Spleen (tissue), 11 donors: ENCODE measurements around the gene ZNF862. TPM values are rescaled to one million over a fixed set of nuclear protein-coding genes. Genes with fewer than 3 reads are reported as not detected.
"Not testable (repeated sequence)": the region's sequence is repeated elsewhere in the genome, so short reads cannot be mapped to it uniquely, and the experiment has no call there.

Source experiments
- DNase-seq: peaks from one replicate; pipeline ENCODE4 v3.0.0-alpha.2; 2020
- H3K27ac ChIP-seq, 8 donors: fragments of 200-600 bp; sonication (generic) in 7 of 8; 1 replicate in 4 of 8; 2 replicates in 4 of 8; pipeline versions ENCODE4 v1.5.0 to v1.8.0; 2016 to 2021; ENCODE audit warnings: inconsistent platforms in 4 of 8, mild to moderate bottlenecking in 4 of 8, moderate library complexity in 1 of 8
- H3K27me3 ChIP-seq, 7 donors: fragments of 200-600 bp; sonication (generic) in 6 of 7; replicated peaks in 1 of 7; 1 replicate in 4 of 7; 2 replicates in 3 of 7; pipeline versions ENCODE4 v1.5.0 to v1.8.0; 2016 to 2021; ENCODE audit warnings: inconsistent platforms in 3 of 7, mild to moderate bottlenecking in 1 of 7
- H3K36me3 ChIP-seq, 6 donors: fragments of 200-600 bp; sonication (generic) in 5 of 6; 1 replicate in 4 of 6; 2 replicates in 2 of 6; pipeline versions ENCODE4 v1.5.0 to v1.8.0; 2016 to 2021; ENCODE audit warnings: inconsistent platforms in 2 of 6
- H3K4me1 ChIP-seq, 6 donors: fragments of 200-600 bp; sonication (generic) in 5 of 6; 1 replicate in 3 of 6; 2 replicates in 3 of 6; pipeline versions ENCODE4 v1.5.0 to v1.8.0; 2016 to 2021; ENCODE audit warnings: inconsistent platforms in 3 of 6
- H3K4me3 ChIP-seq, 8 donors: fragments of 200-600 bp; sonication (generic) in 7 of 8; 1 replicate in 4 of 8; 2 replicates in 4 of 8; pipeline versions ENCODE4 v1.5.0 to v1.8.0; 2016 to 2021; ENCODE audit warnings: inconsistent platforms in 4 of 8, mild to moderate bottlenecking in 4 of 8, moderate library complexity in 2 of 8
- H3K9me3 ChIP-seq, 8 donors: fragments of 200-600 bp; sonication (generic) in 7 of 8; 1 replicate in 4 of 8; 2 replicates in 4 of 8; pipeline versions ENCODE4 v1.5.0 to v1.8.0; 2016 to 2021; ENCODE audit warnings: inconsistent platforms in 4 of 8
- WGBS, 5 donors: extraction: QIAGEN DNeasy Blood & Tissue Kit in 3 of 5; methylation state at CpG; one replicate each; pipeline versions ENCODE4 v1.1.5 to v1.1.7; 2013 to 2018; 5-methylcytosine and 5-hydroxymethylcytosine counted together
- intact Hi-C: fragments of 100-400 bp; cut with DNase I; formaldehyde crosslinking; loops from one replicate; pipeline ENCODE4 v1.15.0; 2023; ENCODE audit warnings: low total_unique reads
- polyA plus RNA-seq, 3 donors: library from polyadenylated mRNA; stranded (reverse); fragments of 200-250 nt; gene quantifications; one replicate each; pipeline ENCODE4 v1.2.1, GENCODE V29; 2013
- small RNA-seq, 4 donors: library from RNA; depleted of rRNA; stranded (forward); fragments of <200 nt; gene quantifications; one replicate each; pipeline ENCODE3, GENCODE V24; 2016
- total RNA-seq, 7 donors: library from RNA; depleted of rRNA in 3 of 7; stranded (reverse); fragments of >200 nt in 3 of 7; fragmentation: NEBNext Ultra II Directional in 4 of 7; extraction: Animal tissue kit (Norgen Biotek cat#: 25700) in 4 of 7; gene quantifications; one replicate each; pipeline versions ENCODE4 v1.1.0 to v1.2.1, GENCODE V29; 2016 to 2021
- donor health status: healthy with polysubstance abuse.
- donor health status: DM: no; HTN: no; CAD: no; lungs with moderate emphysema.
- donor health status: DM: no; HTN: no; CAD: no.
- donor health status: Bipolar disorder and iron deficiency.
- donor health status: healthy.
- donor health status: DM: no; HTN: no; CAD: no.
- donor health status: DM: yes; HTN: yes; CAD: no.

ZNF862 gene
- total and polyA plus RNA-seq, 10 donors, result 4.4 to 39.8 (median 25.4) TPM

- H3K36me3 ChIP-seq, H3K27me3 ChIP-seq, intact Hi-C loops, H3K4me3 ChIP-seq, H3K27ac ChIP-seq, DNase-seq, H3K9me3 ChIP-seq, H3K4me1 ChIP-seq: not testable (repeated sequence)
- WGBS, 5 donors, result 73 to 87% (median 82%) methylated on average over 6 to 9 of the region's 9 CpGs
Measured at GRCh38 chr7:149910219-149910618, 72.0 kb downstream of the ZNF862 start.

- H3K36me3 ChIP-seq, H3K27ac ChIP-seq, H3K4me3 ChIP-seq, intact Hi-C loops, H3K27me3 ChIP-seq, H3K4me1 ChIP-seq, DNase-seq, H3K9me3 ChIP-seq: not testable (repeated sequence)
- 75 to 93% (median 87%) methylated on average over 1 to 2 of the region's 4 CpGs for WGBS, 5 donors
Measured at GRCh38 chr7:149912126-149912525, 74.0 kb downstream of the ZNF862 start.

Small RNA genes lying within 50 kb of the gene (small RNA-seq; reads per million reads assigned to genes)
- 0 reads per million in 4 donors for gene AC093458.1

Other genes starting within 250 kb of the ZNF862 start
- 10 to 100 TPM; 25.5 to 48.5 (median 37.6) TPM for gene ZNF467, start 64.8 kb upstream of the ZNF862 start, total RNA-seq
- 10 to 100 TPM in 2 of 3 donors, 1 to 10 TPM in 1; 6.0 to 15.2 (median 12.8) TPM for gene ZNF467, start 64.8 kb upstream of the ZNF862 start, polyA plus RNA-seq
- gene ATP6V0E2, start 35.6 kb downstream of the ZNF862 start, total RNA-seq, result 10 to 100 TPM; 19.3 to 33.3 (median 28.0) TPM
- 10 to 100 TPM; 23.0 to 35.4 (median 33.4) TPM for gene ATP6V0E2, start 35.6 kb downstream of the ZNF862 start, polyA plus RNA-seq